Progenitor cell of endocrine pancreas (in vitro differentiated cells): ENCODE results near the gene TPST2. TPM values are rescaled to one million over a fixed set of nuclear protein-coding genes. Genes with fewer than 3 reads are reported as not detected.
A peak's percentile ranks its signal among the peaks of the same experiment; 100 is the strongest.

Experiments used
- DNase-seq: peaks from one replicate; pipeline ENCODE4 v3.0.0; 2021; ENCODE audit warnings: low spot score; ENCODE audit not compliant: unreplicated experiment
- H3K27ac Mint-ChIP-seq: 2 replicates; pipeline ENCODE4 v1.8.0; 2021; ENCODE audit warnings: mild to moderate bottlenecking, moderate library complexity, mixed read lengths
- H3K27me3 Mint-ChIP-seq: 2 replicates; pipeline ENCODE4 v1.8.0; 2021; ENCODE audit warnings: mixed read lengths
- H3K36me3 Mint-ChIP-seq: 2 replicates; pipeline ENCODE4 v1.8.0; 2022; ENCODE audit warnings: mixed read lengths; ENCODE audit not compliant: insufficient read depth
- H3K4me1 Mint-ChIP-seq: 2 replicates; pipeline ENCODE4 v1.8.0; 2021; ENCODE audit warnings: low read depth, mixed read lengths
- H3K4me3 Mint-ChIP-seq: 2 replicates; pipeline ENCODE4 v1.8.0; 2021; ENCODE audit warnings: low read depth, mild to moderate bottlenecking, moderate library complexity, mixed read lengths
- H3K9me3 Mint-ChIP-seq: 2 replicates; pipeline ENCODE4 v1.8.0; 2021; ENCODE audit warnings: low read depth, mixed read lengths
- total RNA-seq: library from RNA; stranded (reverse); gene quantifications from 2 replicates; pipeline ENCODE4 v1.2.1, GENCODE V29; 2021
- TF ChIP-seq, protein P1 (sequence below): fragments of 200-600 bp; sonication (generic); IDR thresholded peaks from one replicate; pipeline ENCODE4 v1.5.0; 2021; ENCODE audit warnings: antibody characterized with exemption, mild to moderate bottlenecking; ENCODE audit not compliant: unreplicated experiment

The TPST2 gene
- total RNA-seq, 1 donor from 2014 or later: 19.1 TPM

DNA sequence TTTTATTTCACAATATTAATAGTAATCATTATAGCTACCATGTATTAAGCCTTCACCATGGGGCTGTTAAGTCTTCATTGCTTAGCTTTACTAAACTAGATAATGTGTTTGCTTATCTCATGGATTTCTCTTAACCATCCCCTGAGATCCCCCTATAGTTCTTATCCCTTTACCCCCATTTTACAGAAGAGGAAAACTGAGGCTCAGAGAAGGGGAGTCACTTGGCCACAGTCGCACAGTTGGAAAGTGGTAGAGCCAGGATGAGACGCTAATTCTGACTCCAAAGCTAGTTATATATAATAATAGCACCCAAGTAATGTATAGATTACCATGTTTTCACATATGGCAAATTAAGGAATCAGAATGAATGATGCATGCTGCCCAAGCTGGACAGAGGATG lies 67.9 kb downstream of the TPST2 start:
- H3K9me3 Mint-ChIP-seq: no peaks in the 10 kb centered on the region
- TF ChIP-seq, protein P1, sequence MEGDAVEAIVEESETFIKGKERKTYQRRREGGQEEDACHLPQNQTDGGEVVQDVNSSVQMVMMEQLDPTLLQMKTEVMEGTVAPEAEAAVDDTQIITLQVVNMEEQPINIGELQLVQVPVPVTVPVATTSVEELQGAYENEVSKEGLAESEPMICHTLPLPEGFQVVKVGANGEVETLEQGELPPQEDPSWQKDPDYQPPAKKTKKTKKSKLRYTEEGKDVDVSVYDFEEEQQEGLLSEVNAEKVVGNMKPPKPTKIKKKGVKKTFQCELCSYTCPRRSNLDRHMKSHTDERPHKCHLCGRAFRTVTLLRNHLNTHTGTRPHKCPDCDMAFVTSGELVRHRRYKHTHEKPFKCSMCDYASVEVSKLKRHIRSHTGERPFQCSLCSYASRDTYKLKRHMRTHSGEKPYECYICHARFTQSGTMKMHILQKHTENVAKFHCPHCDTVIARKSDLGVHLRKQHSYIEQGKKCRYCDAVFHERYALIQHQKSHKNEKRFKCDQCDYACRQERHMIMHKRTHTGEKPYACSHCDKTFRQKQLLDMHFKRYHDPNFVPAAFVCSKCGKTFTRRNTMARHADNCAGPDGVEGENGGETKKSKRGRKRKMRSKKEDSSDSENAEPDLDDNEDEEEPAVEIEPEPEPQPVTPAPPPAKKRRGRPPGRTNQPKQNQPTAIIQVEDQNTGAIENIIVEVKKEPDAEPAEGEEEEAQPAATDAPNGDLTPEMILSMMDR: no peak
- DNase-seq: no peak
- H3K4me3 Mint-ChIP-seq: no peak overlapping the region
- no peaks in the 10 kb centered on the region for H3K4me1 Mint-ChIP-seq
- H3K36me3 Mint-ChIP-seq: no peaks in the 10 kb centered on the region
- no peaks in the 10 kb centered on the region for H3K27me3 Mint-ChIP-seq
- no peak overlapping the region for H3K27ac Mint-ChIP-seq

DNA sequence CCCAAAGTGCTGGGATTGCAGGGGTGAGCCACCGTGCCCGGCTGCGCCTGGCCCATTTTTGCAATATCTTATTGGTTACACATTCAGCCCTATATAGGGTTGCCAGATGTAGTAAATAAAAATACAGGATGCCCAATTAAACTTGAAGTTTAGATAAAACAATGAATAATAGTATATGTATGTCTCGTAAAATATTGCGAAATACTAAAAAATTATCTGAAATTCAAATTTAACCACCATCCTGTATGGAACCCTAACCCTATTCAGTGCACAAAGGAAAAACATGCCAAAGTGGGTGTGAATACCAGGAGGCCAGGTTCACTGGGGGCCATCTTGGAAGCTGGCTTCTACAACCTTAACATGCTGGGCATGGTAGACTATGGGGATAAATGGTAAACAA lies 72.5 kb downstream of the TPST2 start:
- Mint-ChIP-seq H3K9me3 (no peaks in the 10 kb centered on the region), H3K27ac (no peak overlapping the region), H3K27me3 (no peaks in the 10 kb centered on the region), H3K36me3 (no peaks in the 10 kb centered on the region), H3K4me3 (no peak overlapping the region), H3K4me1 (peaks cover 14% of the 10 kb centered on the region)
- DNase-seq: no peak
- TF ChIP-seq, protein P1: no peak

DNA sequence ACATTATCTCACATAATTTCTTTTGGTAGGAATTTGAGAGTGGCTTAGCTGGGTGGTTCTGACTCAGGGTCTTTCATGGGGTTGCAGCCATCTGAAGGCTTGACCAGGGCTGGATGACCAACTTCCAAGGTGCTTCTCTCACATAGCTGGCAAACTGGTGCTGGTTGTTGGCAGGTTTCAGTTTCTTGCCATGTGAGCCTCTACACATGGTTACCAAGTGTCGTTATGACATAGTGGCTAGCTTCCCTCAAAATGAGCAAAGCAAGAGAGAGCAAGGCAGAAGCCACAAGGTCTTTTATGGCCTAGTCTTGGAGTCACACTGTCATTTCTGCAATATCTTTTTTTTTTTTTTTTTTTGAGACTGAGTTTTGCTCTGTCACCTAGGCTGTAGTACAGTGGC lies 73.4 kb downstream of the TPST2 start:
- no peaks in the 10 kb centered on the region for H3K9me3 Mint-ChIP-seq
- H3K27me3 Mint-ChIP-seq: no peaks in the 10 kb centered on the region
- no peak overlapping the region for H3K27ac Mint-ChIP-seq
- H3K4me1 Mint-ChIP-seq: peaks cover 22% of the 10 kb centered on the region
- no peak for DNase-seq
- no peak overlapping the region for H3K4me3 Mint-ChIP-seq
- TF ChIP-seq, protein P1: no peak
- no peaks in the 10 kb centered on the region for H3K36me3 Mint-ChIP-seq

DNA sequence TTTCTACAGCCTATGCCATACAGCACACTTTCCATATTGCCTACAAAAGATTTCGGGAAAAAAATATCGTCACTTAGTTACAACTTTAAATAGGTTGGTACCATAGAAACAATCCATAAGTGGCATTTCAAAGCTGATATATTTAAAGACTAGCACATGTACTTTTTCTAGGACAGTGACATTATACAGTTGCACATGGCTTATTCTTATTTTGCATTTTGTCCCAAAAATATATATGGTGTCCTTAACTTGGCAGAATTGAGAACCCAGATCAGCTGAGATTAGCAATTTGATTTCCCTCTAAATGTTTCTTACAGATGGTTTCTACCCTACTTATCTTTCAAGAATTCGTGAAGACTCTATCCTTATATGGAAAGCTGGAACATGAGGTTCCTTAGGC lies 74.0 kb downstream of the TPST2 start:
- DNase-seq: no peak
- Mint-ChIP-seq H3K4me3 (no peak overlapping the region), H3K36me3 (no peaks in the 10 kb centered on the region)

DNA sequence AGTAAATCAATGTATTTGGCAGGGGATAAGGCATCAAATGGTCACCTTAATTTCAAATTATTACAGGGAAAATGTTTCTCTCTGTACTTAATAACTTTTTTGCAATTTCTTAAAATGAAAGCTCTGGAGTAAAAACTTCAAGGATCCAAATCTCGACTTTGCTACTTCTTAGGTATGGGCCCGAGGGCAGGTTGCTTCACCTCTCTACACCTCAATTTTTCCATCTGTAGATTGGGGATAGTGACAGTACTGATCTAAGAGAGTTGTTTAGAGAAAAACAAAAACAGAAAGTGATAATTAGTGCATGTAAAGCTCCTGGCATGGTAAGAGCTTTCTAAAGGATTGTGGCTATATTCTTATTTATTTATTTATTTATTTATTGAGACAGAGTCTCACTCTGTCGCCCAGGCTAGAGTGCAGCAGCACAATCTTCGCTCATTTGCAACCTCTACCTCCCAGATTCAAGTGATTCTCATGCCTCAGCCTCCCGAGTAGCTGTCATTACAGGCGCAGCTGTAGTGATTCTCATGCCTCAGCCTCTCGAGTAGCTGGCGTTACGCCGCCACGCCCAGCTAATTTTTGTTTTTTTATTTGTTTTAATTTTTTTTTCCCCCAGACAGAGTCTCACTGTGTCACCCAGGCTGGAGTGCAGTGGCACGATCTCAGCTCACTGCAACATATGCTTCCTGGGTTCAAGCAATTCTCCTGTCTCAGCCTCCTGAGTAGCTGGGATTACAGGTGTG lies 75.3 kb downstream of the TPST2 start:
- Mint-ChIP-seq H3K27me3 (no peaks in the 10 kb centered on the region), H3K36me3 (peaks cover 4% of the 10 kb centered on the region), H3K9me3 (no peaks in the 10 kb centered on the region), H3K27ac (no peak overlapping the region), H3K4me3 (peak overlapping the region; percentile 14), H3K4me1 (peaks cover 31% of the 10 kb centered on the region)
- TF ChIP-seq, protein P1: no peak
- no peak for DNase-seq

More for the DNA sequence above, 74.0 kb downstream of the TPST2 start:
- TF ChIP-seq, protein P1: no peak
- H3K27ac Mint-ChIP-seq: no peak overlapping the region
- H3K4me1 Mint-ChIP-seq: peaks cover 28% of the 10 kb centered on the region
- H3K9me3 Mint-ChIP-seq: no peaks in the 10 kb centered on the region
- no peaks in the 10 kb centered on the region for H3K27me3 Mint-ChIP-seq
